Stimulated activated naive B cell treated with anti-CD40 and anti-IgM and Interleukin-4, amounts not matched to agents 10 μg/mL and 1 μg/mL and 100 μg/mL, for 72 hours (primary cell): ENCODE measurements around the gene TELO2.

ENCODE experiments used
- ATAC-seq, 2 donors: fragments of 150-1000 bp; cut with Tn5 transposase; replicated peaks; 2 replicates each; pipeline ENCODE4 v1.10.0; 2021; ENCODE audit warnings: moderate library complexity in 1 of 2
- DNase-seq: peaks from one replicate; pipeline ENCODE4 v3.0.0; 2021
- H3K27ac Mint-ChIP-seq: one replicate; pipeline ENCODE4 v1.8.0; 2022; ENCODE audit warnings: mild to moderate bottlenecking, mixed read lengths
- H3K27me3 Mint-ChIP-seq, 2 donors: one replicate each; pipeline ENCODE4 v1.8.0; 2022; ENCODE audit warnings: mixed read lengths in 2 of 2
- H3K36me3 Mint-ChIP-seq, 2 donors: one replicate each; pipeline ENCODE4 v1.8.0; 2022; ENCODE audit warnings: mixed read lengths in 2 of 2, mild to moderate bottlenecking in 1 of 2
- H3K4me1 Mint-ChIP-seq, 2 donors: one replicate each; pipeline ENCODE4 v1.8.0; 2022; ENCODE audit warnings: mixed read lengths in 2 of 2, mild to moderate bottlenecking in 1 of 2
- H3K4me3 Mint-ChIP-seq, 2 donors: one replicate each; pipeline ENCODE4 v1.8.0; 2022; ENCODE audit warnings: mild to moderate bottlenecking in 2 of 2, mixed read lengths in 2 of 2, moderate library complexity in 1 of 2
- H3K9me3 Mint-ChIP-seq, 2 donors: one replicate each; pipeline ENCODE4 v1.8.0; 2022; ENCODE audit warnings: mixed read lengths in 2 of 2, mild to moderate bottlenecking in 1 of 2

Gene TELO2

DNA sequence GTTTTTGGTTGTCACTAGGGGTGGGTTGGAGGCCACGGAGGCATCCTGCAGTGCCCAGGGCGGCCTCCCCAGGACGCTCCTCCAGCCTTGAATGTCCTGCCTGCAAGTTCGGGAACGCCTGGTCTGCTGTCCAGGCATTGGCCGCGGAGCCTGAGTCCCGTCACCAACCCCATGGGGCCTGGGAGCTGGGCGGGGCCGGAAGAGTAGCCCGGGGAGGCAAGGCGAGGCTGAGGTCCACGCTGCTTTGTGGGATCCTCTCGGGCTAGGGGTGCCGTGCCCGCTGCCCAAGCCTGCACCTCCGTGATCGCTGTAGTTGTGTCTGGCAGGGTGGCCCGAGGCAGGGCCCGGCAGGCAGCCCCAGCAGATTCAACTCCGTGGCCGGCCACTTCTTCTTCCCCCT lies 12.8 kb downstream of the TELO2 start:
- H3K4me3 Mint-ChIP-seq = no peak overlapping the region
- no peak for DNase-seq
- H3K4me1 Mint-ChIP-seq = no peaks in the 10 kb centered on the region
- ATAC-seq = no peak
- H3K27me3 Mint-ChIP-seq = no peaks in the 10 kb centered on the region
- peak overlapping the region; percentile 31 for H3K27ac Mint-ChIP-seq
- no peaks in the 10 kb centered on the region for H3K9me3 Mint-ChIP-seq
- peaks cover 38 to 44% of the 10 kb centered on the region in 2 donors for H3K36me3 Mint-ChIP-seq

DNA sequence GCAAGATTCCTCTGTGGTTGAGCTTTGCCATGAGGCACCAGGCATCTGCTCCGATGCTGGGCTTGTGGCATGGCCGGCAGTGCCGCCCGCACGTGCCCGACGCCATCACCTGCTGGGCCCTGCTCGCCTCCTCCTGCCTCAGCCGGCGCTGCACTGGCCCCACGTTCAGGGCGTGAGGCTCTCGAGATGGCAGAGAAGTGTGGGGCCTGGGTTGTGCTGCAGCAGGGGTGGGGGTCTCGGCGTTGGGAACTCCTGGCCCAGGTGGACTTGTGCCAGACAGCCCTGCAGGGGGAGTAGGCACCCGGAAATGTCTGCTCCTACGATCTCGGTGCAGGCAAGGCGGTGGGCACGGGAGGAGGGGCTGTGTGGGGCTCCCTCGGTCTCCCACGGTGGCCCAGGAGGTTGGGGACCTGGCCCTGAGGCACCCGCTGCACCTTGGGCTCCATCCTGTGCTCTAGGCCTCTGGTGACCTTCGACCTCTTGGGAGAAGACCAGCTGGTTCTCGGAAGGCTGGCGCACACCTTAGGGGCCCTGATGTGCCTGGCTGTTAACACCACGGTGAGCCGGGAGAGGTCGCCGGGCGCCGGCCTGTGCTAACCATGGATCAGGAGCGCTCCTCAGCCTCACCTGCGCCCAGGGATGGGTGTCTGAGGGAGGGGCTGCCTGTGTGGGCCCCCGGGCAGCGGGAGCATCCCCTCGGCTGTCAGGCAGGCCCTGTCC lies 13.5 kb downstream of the TELO2 start:
- no peaks in the 10 kb centered on the region for H3K9me3 Mint-ChIP-seq
- no peaks in the 10 kb centered on the region for H3K27me3 Mint-ChIP-seq
- no peak for ATAC-seq
- H3K4me1 Mint-ChIP-seq = peaks cover 0 to 5% of the 10 kb centered on the region in 2 donors
- no peak for DNase-seq
- H3K27ac Mint-ChIP-seq = no peak overlapping the region
- H3K36me3 Mint-ChIP-seq = peaks cover 43 to 49% of the 10 kb centered on the region in 2 donors
- H3K4me3 Mint-ChIP-seq = no peak overlapping the region

DNA sequence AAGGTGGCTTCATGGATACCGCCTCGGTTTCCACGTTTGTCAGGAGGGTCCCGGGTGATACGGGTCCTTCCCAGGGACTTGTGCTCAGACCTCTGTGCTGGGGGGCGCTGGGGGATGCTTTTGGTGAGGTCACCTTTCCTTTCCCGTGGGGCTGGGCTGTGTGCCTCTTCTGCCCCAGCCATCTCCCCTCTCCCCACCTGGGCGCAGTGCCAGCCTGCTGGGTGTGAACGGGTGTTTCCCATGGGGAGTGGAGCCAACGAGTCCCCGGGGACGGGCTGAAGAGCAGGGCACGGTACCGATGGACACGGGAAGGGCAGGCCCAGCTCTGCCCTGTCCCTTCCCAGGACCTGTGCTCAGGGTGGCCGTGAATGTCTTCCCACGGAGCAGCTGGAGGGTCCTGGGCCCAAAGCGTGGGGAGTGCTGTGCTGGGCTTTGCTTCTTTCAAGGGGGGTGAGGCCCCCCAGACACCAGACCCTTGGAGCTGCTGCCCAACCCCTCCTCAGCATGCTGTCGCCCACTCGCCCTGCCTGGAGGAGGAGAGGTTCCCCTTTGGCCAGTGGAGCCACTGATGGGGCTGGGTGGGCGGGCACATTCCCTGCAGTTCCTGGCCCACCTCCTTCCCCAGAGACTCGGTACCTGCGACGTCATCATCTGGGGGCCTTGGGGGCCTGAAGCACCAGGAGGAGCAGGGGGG lies 15.5 kb downstream of the TELO2 start:
- peaks cover 0 to 6% of the 10 kb centered on the region in 2 donors for H3K4me1 Mint-ChIP-seq
- no peak overlapping the region for H3K27ac Mint-ChIP-seq
- no peaks in the 10 kb centered on the region for H3K27me3 Mint-ChIP-seq
- DNase-seq = no peak
- peaks cover 45 to 57% of the 10 kb centered on the region in 2 donors for H3K36me3 Mint-ChIP-seq
- ATAC-seq = no peak
- H3K9me3 Mint-ChIP-seq = peaks cover 0 to 2% of the 10 kb centered on the region in 2 donors
- H3K4me3 Mint-ChIP-seq = no peak overlapping the region

DNA sequence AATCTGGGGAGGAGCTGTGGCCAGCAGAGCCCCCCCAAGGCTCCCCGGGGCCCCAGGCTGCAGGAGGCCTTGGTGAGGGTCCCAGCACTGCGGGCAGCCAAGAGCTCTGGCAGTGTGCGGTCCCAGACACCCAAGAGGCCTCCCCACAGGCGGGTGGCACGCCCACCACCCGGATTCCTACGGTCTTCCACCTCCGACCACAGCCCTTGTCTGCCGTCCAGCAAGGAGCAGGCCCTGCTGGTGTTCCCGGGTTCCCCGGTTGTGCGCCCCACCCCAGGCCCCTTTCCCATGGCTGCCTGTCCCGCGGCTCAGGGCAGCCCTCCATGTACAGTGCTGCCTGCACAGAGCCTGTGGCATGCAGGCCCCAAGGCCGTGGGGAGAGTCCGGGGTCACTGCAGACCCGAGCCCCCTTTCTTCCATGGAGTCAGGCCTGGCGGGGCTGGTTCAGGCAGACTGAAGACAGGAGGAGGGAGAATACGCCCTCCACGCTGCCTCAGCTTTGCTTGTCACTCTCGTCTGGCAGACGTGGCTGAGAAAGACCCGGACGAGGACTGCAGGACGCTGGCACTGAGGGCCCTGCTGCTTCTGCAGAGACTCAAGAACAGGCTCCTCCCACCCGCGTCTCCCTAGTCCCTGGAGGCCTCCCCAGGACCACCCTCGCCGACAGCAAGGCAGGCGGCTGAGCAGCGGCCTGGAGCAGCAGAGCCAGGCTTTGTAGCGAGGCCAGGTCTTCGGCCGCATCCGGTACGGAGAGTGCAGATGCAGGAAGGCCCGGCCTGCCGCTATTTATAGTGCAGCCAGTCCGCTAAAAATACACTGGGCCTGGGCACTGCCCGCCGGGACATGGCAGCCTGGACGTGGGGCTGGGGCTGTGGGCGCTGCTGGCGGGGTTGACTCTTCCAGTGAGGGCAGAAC lies 16.4 kb downstream of the TELO2 start:
- no peak overlapping the region for H3K27ac Mint-ChIP-seq
- H3K36me3 Mint-ChIP-seq = peaks cover 43 to 58% of the 10 kb centered on the region in 2 donors
- no peaks in the 10 kb centered on the region for H3K27me3 Mint-ChIP-seq
- DNase-seq = no peak
- peaks cover 0 to 6% of the 10 kb centered on the region in 2 donors for H3K4me1 Mint-ChIP-seq
- no peak for ATAC-seq
- H3K4me3 Mint-ChIP-seq = no peak overlapping the region
- H3K9me3 Mint-ChIP-seq = peaks cover 0 to 4% of the 10 kb centered on the region in 2 donors

DNA sequence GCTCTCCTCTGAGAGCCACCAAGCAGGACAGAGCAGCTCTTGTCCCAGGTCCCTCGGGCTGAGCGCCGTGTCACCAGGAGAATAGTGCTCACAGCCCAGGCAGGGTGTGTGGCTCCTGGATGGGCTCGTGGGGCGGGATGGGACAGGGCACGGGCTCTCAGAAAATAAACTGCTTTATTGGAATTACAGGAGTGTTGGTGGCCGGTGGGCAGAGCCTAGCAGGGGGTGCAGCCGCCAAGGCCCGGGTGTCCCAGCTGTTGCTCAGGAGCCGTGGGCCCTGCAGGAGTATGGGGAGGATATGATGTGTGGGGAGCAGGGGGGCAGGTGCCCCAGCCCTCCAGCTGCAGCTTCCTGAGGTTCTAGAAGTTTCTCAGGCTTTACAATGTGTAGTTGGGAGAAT lies 17.1 kb downstream of the TELO2 start:
- Mint-ChIP-seq H3K36me3 (peaks cover 43 to 59% of the 10 kb centered on the region in 2 donors), H3K27me3 (no peaks in the 10 kb centered on the region), H3K27ac (no peak overlapping the region), H3K4me1 (peaks cover 0 to 6% of the 10 kb centered on the region in 2 donors), H3K9me3 (peaks cover 0 to 7% of the 10 kb centered on the region in 2 donors), H3K4me3 (no peak overlapping the region)
- DNase-seq (no peak), ATAC-seq (no peak)

DNA sequence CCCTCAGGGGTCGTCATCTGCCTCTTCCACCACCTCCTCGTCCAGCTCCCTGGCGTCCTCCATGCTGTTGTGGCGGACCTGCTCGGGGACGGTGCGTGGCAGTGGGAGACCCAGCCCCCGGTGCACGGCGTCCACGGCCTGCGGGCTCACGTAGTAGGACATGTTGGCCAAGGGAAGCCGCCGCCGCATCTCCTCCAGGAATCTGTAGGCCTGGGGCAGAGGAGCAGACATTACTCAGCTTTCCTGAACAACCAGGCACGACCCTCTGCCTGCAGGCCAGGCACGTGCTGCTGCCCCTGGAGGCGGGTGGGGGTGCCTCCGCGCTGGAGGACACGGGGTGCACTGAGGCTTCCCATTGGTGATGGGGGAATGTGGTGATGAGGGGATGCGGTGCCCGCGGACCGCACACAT lies 17.8 kb downstream of the TELO2 start:
- H3K27me3 Mint-ChIP-seq = no peaks in the 10 kb centered on the region
- ATAC-seq (no peak), DNase-seq (no peak)
- H3K9me3 Mint-ChIP-seq = peaks cover 0 to 7% of the 10 kb centered on the region in 2 donors
- H3K36me3 Mint-ChIP-seq = peaks cover 42 to 55% of the 10 kb centered on the region in 2 donors
- H3K4me1 Mint-ChIP-seq = peaks cover 0 to 6% of the 10 kb centered on the region in 2 donors
- no peak overlapping the region for H3K4me3 Mint-ChIP-seq
- H3K27ac Mint-ChIP-seq = no peak overlapping the region

DNA sequence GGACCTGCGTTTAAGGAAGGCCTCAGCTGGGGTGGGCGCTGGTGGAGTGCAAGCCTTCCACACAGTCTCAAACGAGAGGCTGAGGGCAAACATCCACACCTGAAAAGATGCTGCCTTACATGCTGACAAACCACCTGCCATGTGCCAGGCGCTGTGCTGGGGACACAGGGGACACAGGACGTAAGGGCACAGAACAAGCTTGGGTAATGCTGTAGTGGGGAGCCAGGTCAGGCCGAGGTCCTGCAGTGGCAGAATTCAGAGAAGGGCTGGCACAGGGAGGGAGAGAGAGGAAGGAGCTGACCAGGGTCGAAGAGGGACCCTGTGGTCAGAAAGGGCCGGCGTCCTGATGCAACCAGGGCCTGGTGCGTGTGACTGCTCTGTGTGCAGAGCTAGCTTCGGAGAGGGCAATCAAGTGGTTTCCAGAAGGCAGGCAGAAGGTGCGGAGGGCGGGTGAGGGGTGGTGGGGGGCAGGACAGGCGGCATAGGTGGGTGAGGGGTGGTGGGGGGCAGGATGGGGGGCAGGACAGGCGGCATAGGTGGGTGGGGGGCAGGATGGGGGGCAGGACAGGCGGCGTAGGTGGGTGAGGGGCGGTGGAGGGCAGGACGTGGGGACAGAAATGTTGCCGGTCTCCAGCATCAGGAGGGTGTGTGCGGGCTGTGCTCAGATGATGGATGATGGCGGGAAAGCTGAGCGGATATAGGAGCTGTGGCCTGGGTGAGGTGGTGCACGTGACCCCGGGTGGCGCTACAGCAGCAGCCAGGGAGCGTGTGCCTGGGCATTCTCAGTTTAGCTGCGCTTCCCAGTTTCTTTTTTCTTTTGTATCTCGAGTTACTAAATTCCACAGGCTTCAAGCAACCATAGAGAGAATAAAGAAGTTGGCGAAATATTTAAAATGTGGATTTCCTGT lies 18.8 kb downstream of the TELO2 start:
- peaks cover 37 to 49% of the 10 kb centered on the region in 2 donors for H3K36me3 Mint-ChIP-seq
- peaks cover 0 to 7% of the 10 kb centered on the region in 2 donors for H3K9me3 Mint-ChIP-seq
- H3K27ac Mint-ChIP-seq = peak overlapping the region; percentile 20
- peaks cover 0 to 6% of the 10 kb centered on the region in 2 donors for H3K4me1 Mint-ChIP-seq
- DNase-seq (no peak), ATAC-seq (no peak)
- H3K4me3 Mint-ChIP-seq = no peak overlapping the region
- H3K27me3 Mint-ChIP-seq = no peaks in the 10 kb centered on the region

DNA sequence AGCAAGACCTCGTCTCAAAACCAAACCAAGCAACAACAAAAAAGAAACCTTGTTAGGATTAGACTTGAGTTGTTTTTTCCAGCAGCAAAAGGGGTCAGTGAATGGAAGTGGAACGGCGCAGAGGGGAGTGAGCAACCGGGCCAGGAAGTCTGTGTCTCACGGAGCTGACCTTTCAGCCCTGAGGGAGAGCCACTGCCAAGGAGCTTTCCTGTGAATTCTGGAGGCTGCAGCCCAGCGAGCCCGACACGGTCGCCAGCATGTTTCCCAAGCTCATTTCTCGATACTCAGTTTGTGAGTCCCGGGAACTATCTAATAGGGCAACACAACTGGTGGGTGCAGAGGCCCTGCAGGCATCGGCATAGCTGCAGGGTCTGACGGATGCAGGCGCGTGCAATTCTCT lies 19.6 kb downstream of the TELO2 start:
- Mint-ChIP-seq H3K36me3 (peaks cover 31 to 43% of the 10 kb centered on the region in 2 donors), H3K4me3 (no peak overlapping the region), H3K27ac (peak overlapping the region; percentile 10)

DNA sequence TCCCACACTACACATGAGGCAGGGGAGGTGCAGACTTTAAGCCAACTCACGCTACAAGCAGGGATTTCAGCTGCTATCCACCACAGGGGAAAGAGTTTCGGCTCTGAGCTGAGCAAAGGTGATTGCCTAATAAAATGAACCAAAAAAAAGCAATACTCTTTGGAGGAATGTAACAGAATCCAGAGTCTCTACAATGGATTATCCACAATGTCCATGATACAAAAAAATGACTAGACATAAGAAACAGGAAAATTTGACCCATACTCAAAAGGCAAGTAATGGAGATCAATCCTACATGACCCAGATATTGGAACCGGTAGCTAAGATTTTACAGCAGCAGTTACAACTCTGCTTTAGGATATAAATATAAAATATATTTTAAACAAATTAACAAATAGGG lies 21.3 kb downstream of the TELO2 start:
- peaks cover 0 to 7% of the 10 kb centered on the region in 2 donors for H3K9me3 Mint-ChIP-seq
- DNase-seq (no peak), ATAC-seq (no peak)
- peaks cover 0 to 6% of the 10 kb centered on the region in 2 donors for H3K4me1 Mint-ChIP-seq
- H3K27ac Mint-ChIP-seq = no peak overlapping the region
- H3K27me3 Mint-ChIP-seq = no peaks in the 10 kb centered on the region
- H3K4me3 Mint-ChIP-seq = no peak overlapping the region
- peaks cover 30 to 43% of the 10 kb centered on the region in 2 donors for H3K36me3 Mint-ChIP-seq

More for the DNA sequence above, 19.6 kb downstream of the TELO2 start:
- H3K27me3 Mint-ChIP-seq = no peaks in the 10 kb centered on the region
- H3K4me1 Mint-ChIP-seq = peaks cover 0 to 6% of the 10 kb centered on the region in 2 donors
- peaks cover 0 to 7% of the 10 kb centered on the region in 2 donors for H3K9me3 Mint-ChIP-seq
- ATAC-seq (no peak), DNase-seq (no peak)

DNA sequence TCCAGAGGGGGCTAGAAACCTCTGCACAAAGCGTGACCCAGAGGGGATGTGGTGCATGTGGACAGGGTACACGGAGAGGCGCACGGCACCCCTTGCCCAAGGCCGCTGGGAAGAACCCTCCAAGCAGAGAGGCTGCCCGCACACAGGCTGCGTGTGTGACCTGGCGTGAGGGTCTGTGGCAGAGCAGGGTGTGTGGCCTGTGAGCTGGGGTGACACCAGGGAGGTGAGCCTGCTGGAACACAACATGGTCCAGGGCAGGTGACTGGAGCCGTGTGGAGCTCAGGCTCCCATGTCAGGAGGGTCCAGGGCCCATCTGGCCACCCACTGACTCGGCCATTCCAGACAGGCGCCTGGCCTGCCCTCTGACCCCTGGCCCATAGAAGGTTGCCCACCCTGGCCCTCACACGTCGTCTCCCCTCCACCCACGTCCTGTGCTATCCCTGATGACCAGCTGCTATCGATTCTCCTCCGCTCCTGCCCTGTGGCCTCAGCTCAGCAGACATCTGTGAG lies 25.5 kb downstream of the TELO2 start:
- Mint-ChIP-seq H3K27me3 (no peaks in the 10 kb centered on the region), H3K9me3 (peaks cover 0 to 5% of the 10 kb centered on the region in 2 donors), H3K36me3 (peaks cover 2 to 6% of the 10 kb centered on the region in 2 donors), H3K4me1 (no peaks in the 10 kb centered on the region), H3K27ac (peak overlapping the region; percentile 2), H3K4me3 (no peak overlapping the region)
- no peak for ATAC-seq
- no peak for DNase-seq

DNA sequence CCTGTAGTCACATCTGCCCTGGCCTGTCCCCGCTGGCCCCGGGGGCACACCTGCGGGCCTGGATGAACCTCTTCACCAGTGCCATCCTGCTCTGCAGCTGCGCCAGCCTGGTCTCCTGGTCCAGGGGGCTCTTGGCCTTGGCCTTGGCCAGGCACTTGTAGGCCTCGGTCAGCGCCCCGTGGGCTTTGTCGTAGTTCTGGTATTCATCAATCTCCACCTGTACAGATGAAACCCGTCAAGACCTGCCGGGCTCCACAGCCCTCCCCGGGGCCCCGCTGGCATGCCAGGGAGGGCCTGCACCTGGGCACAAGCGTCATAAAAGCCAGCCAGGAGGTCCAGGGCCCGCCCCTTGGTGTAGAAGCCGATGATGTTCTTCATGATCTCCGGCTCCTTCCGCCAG lies 26.7 kb downstream of the TELO2 start:
- Mint-ChIP-seq H3K27me3 (no peaks in the 10 kb centered on the region), H3K4me3 (no peak overlapping the region), H3K4me1 (no peaks in the 10 kb centered on the region), H3K9me3 (peaks cover 0 to 2% of the 10 kb centered on the region in 2 donors), H3K27ac (no peak overlapping the region), H3K36me3 (peaks cover 3 to 4% of the 10 kb centered on the region in 2 donors)
- no peak for ATAC-seq
- no peak for DNase-seq

DNA sequence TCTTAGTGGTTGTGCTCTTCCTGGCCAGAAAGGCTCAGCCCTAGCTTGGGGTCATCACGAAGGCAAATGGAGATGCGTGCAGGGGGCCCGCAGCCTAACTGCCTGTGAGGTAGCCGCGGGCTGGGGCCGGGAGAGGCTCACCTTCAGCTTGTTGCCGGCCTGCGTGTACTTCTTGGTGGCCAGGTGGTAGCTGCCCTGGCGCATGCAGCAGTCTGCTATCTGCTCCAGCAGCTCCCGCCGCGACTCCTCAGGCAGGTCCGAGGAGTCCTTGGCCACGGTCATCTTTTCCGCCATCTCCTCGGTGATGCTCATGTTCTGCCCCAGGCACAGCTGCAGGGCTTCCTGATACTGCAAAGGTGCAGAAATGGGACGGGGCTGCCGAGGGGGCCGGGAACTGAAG lies 27.3 kb downstream of the TELO2 start:
- DNase-seq = no peak
- peaks cover 0 to 4% of the 10 kb centered on the region in 2 donors for H3K36me3 Mint-ChIP-seq
- no peak for ATAC-seq
- no peaks in the 10 kb centered on the region for H3K9me3 Mint-ChIP-seq
- H3K4me3 Mint-ChIP-seq = no peak overlapping the region
- no peaks in the 10 kb centered on the region for H3K27me3 Mint-ChIP-seq
- no peaks in the 10 kb centered on the region for H3K4me1 Mint-ChIP-seq
- H3K27ac Mint-ChIP-seq = no peak overlapping the region

DNA sequence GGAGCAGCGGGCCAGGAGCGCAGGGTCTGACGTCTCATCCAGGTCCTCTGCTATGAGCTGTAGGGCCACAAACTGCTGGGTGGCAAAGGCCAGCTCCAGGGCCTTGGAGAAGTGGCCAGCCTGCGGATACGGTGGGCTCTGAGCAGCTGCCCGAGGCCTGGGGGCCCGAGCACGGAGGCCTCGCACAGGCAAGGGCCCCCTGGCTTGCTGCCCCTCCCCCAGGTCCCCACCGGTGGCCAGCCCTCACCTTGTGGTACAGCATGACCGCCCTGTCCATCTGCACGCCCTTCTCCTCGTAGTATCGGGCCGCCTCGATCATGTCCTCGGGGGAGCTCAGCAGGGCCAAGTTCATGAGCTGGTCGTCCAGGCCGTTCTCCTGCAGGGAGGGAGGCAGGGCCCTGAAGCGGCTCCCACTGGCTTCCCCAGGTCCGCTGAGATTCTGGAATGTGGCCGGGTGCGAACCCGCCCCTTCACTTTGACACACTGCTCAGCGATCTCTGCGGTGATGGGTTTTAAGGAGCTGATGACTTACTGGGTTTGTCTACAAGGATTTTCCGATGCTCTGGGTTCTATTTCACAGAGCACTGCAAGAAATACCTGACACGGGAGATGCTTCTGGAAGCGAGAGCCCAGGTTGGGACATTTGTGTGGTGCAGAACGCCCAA lies 30.6 kb downstream of the TELO2 start:
- H3K9me3 Mint-ChIP-seq = no peaks in the 10 kb centered on the region
- DNase-seq (no peak), ATAC-seq (no peak)
- no peak overlapping the region for H3K4me3 Mint-ChIP-seq
- H3K27me3 Mint-ChIP-seq = no peaks in the 10 kb centered on the region
- H3K4me1 Mint-ChIP-seq = peaks cover 0 to 3% of the 10 kb centered on the region in 2 donors
- peaks cover 0 to 4% of the 10 kb centered on the region in 2 donors for H3K36me3 Mint-ChIP-seq
- no peak overlapping the region for H3K27ac Mint-ChIP-seq
